GM18867 (cell line): ENCODE data around the gene SCAMP2.

Experiments
- ATAC-seq: cut with Tn5 transposase; IDR thresholded peaks from one replicate; pipeline ENCODE4 v1.9.1; 2021; ENCODE audit warnings: mild to moderate bottlenecking, moderate library complexity; ENCODE audit not compliant: unreplicated experiment

Gene SCAMP2

GRCh38 chr15:74799255-74799855, 73.8 kb downstream of the SCAMP2 start:
- ATAC-seq, result no peak

- ATAC-seq, result no peak
Measured at GRCh38 chr15:74798388-74799254, 74.5 kb downstream of the SCAMP2 start.

GRCh38 chr15:74795966-74796625, 77.1 kb downstream of the SCAMP2 start:
- ATAC-seq, result no peak

- no peak for ATAC-seq
Measured at GRCh38 chr15:74794970-74795349, 78.2 kb downstream of the SCAMP2 start.

- no peak for ATAC-seq
Measured at GRCh38 chr15:74794248-74794969, 78.8 kb downstream of the SCAMP2 start.
